SU-DHL-6 (cell line): Measurements from ENCODE around the gene ZGLP1.

ENCODE experiments used
- H2AFZ ChIP-seq: fragments of 200-600 bp; sonication (generic); 2 replicates; pipeline ENCODE4 v1.6.1; 2014; ENCODE audit warnings: low read depth, mild to moderate bottlenecking, moderate library complexity, mixed read lengths, antibody characterized with exemption, low read length; ENCODE audit not compliant: severe bottlenecking
- H3F3A ChIP-seq: fragments of 200-600 bp; shearing (Covaris generic); 2 replicates; pipeline ENCODE4 v1.6.0; 2016; ENCODE audit warnings: antibody characterized with exemption, mild to moderate bottlenecking; ENCODE audit not compliant: insufficient read depth
- H3K27ac ChIP-seq: fragments of 200-600 bp; sonication (generic); 2 replicates; pipeline ENCODE4 v1.5.1; 2016; ENCODE audit warnings: low read depth, mild to moderate bottlenecking, low read length, moderate library complexity, mixed read lengths
- H3K27me3 ChIP-seq: fragments of 200-600 bp; sonication (generic), shearing (Covaris generic); 2 replicates; pipeline ENCODE4 v1.6.0; 2014; ENCODE audit warnings: mild to moderate bottlenecking, low read length
- H3K36me3 ChIP-seq: fragments of 200-600 bp; sonication (generic); 2 replicates; pipeline ENCODE4 v1.6.1; 2014; ENCODE audit warnings: mild to moderate bottlenecking, low read length, mixed read lengths
- H3K4me2 ChIP-seq: fragments of 300-600, 200-600 bp; shearing (Covaris generic), sonication (generic); 2 replicates; pipeline ENCODE4 v1.6.0; 2014; ENCODE audit warnings: low read length, low read depth, mild to moderate bottlenecking; ENCODE audit not compliant: poor library complexity, severe bottlenecking
- H3K4me3 ChIP-seq: fragments of 200-600 bp; sonication (generic); 2 replicates; pipeline ENCODE4 v1.5.1; 2014; ENCODE audit warnings: antibody characterized with exemption, low read length, mild to moderate bottlenecking, mixed read lengths; ENCODE audit not compliant: insufficient read depth, poor library complexity, severe bottlenecking
- H3K79me2 ChIP-seq: fragments of 200-600 bp; sonication (generic); 2 replicates; pipeline ENCODE4 v1.6.1; 2014; ENCODE audit warnings: mild to moderate bottlenecking, low read length, moderate library complexity; ENCODE audit not compliant: insufficient read depth
- H3K9ac ChIP-seq: fragments of 200-600 bp; sonication (generic); 2 replicates; pipeline ENCODE4 v1.7.0; 2014; ENCODE audit warnings: mild to moderate bottlenecking, low read length
- H3K9me2 ChIP-seq: fragments of 200-600 bp; sonication (generic); replicated peaks from 2 replicates; pipeline ENCODE4 v1.6.1; 2014; ENCODE audit warnings: low read length; ENCODE audit not compliant: insufficient read depth
- H3K9me3 ChIP-seq: fragments of 200-600 bp; sonication (generic); 2 replicates; pipeline ENCODE4 v1.6.1; 2014; ENCODE audit warnings: low read length, mixed read lengths; ENCODE audit not compliant: insufficient read depth
- H4K20me1 ChIP-seq: fragments of 200-600 bp; sonication (generic); 2 replicates; pipeline ENCODE4 v1.6.1; 2014; ENCODE audit warnings: low read depth, mild to moderate bottlenecking, antibody characterized with exemption, low read length, moderate library complexity, mixed read lengths
- CTCF ChIP-seq: fragments of 200-600 bp; sonication (generic); IDR thresholded peaks from one replicate; pipeline ENCODE4 v1.5.1; 2017; ENCODE audit warnings: antibody characterized with exemption, mild to moderate bottlenecking, low read length, moderate library complexity; ENCODE audit not compliant: insufficient read depth, poor library complexity, severe bottlenecking
- EZH2phosphoT487 ChIP-seq: fragments of 200-600 bp; sonication (generic), shearing (Covaris generic); conservative IDR thresholded peaks from 2 replicates; pipeline ENCODE4 v1.6.1; 2018; ENCODE audit warnings: mild to moderate bottlenecking, antibody characterized with exemption, low read length, moderate library complexity, mixed read lengths

Gene ZGLP1

GRCh38 chr19:10270180-10270615 is 39.4 kb downstream of the ZGLP1 start:
- H3K4me3 ChIP-seq, result peak overlapping the region; percentile 71
- no peaks in the 10 kb centered on the region for H3K9me2 ChIP-seq
- H3K4me2 ChIP-seq, result peak overlapping the region; percentile 95
- peaks cover 17% of the 10 kb centered on the region for H3F3A ChIP-seq
- no peaks in the 10 kb centered on the region for H3K27me3 ChIP-seq
- peak overlapping the region; percentile 79 for H3K9ac ChIP-seq
- peak overlapping the region; percentile 93 for H3K27ac ChIP-seq
- TF ChIP-seq CTCF (no peak), EZH2phosphoT487 (no peak)
- H2AFZ ChIP-seq, result peak overlapping the region; percentile 28
- H3K36me3 ChIP-seq, result no peaks in the 10 kb centered on the region
- H3K79me2 ChIP-seq, result peaks cover 18% of the 10 kb centered on the region; the same call in 1 of the 2 replicates
- no peaks in the 10 kb centered on the region for H4K20me1 ChIP-seq
- H3K9me3 ChIP-seq, result no peaks in the 10 kb centered on the region

- H4K20me1 ChIP-seq, result no peaks in the 10 kb centered on the region
- peak overlapping the region; percentile 79 for H3K9ac ChIP-seq
- H3K27ac ChIP-seq, result peak overlapping the region; percentile 93
- peak overlapping the region; percentile 95 for H3K4me2 ChIP-seq
- peak overlapping the region; percentile 15 for H3K4me3 ChIP-seq
- H3K9me3 ChIP-seq, result no peaks in the 10 kb centered on the region
- H3K9me2 ChIP-seq, result no peaks in the 10 kb centered on the region
- H3K79me2 ChIP-seq, result peaks cover 18% of the 10 kb centered on the region; the same call in 1 of the 2 replicates
- H2AFZ ChIP-seq, result peak overlapping the region; percentile 66
- H3F3A ChIP-seq, result peaks cover 17% of the 10 kb centered on the region
- TF ChIP-seq EZH2phosphoT487 (no peak), CTCF (peak; percentile 79)
- H3K36me3 ChIP-seq, result no peaks in the 10 kb centered on the region
- H3K27me3 ChIP-seq, result no peaks in the 10 kb centered on the region
Observed at GRCh38 chr19:10269333-10270179, 40.1 kb downstream of the ZGLP1 start.

GRCh38 chr19:10268071-10268470 is 41.5 kb downstream of the ZGLP1 start:
- no peak overlapping the region for H2AFZ ChIP-seq
- no peak overlapping the region for H3K9ac ChIP-seq
- no peak overlapping the region for H3K4me2 ChIP-seq
- H3K27ac ChIP-seq, result no peak overlapping the region
- TF ChIP-seq EZH2phosphoT487 (no peak), CTCF (no peak)
- peaks cover 18% of the 10 kb centered on the region; the same call in 1 of the 2 replicates for H3K79me2 ChIP-seq
- peaks cover 17% of the 10 kb centered on the region for H3F3A ChIP-seq
- H3K4me3 ChIP-seq, result no peak overlapping the region
- no peaks in the 10 kb centered on the region for H3K9me3 ChIP-seq
- H4K20me1 ChIP-seq, result no peaks in the 10 kb centered on the region
- no peaks in the 10 kb centered on the region for H3K36me3 ChIP-seq
- no peaks in the 10 kb centered on the region for H3K9me2 ChIP-seq
- H3K27me3 ChIP-seq, result no peaks in the 10 kb centered on the region
